SK-N-SH treated with all-trans-retinoic acid at 6 μM for 48 hours (cell line): ENCODE results near the gene FGF19.

Experiments
- ATAC-seq: fragments of 200-7000 bp; cut with Tn5 transposase; 3 replicates; pipeline ENCODE4 v1.9.1; 2020; ENCODE audit warnings: mild to moderate bottlenecking, moderate library complexity
- ARNTL ChIP-seq: fragments of 450-650 bp; formaldehyde crosslinking; IDR thresholded peaks from 2 replicates; pipeline ENCODE4 v1.5.0; 2020; ENCODE audit warnings: low read depth, mild to moderate bottlenecking, moderate library complexity, borderline replicate concordance
- BACH2 ChIP-seq: fragments of 250-450 bp; sonication (Bioruptor Pico); IDR thresholded peaks from 2 replicates; pipeline ENCODE4 v1.9.0; 2021; ENCODE audit warnings: mild to moderate bottlenecking, borderline replicate concordance
- ESRRG ChIP-seq: fragments of 250-450 bp; sonication (Bioruptor Pico); IDR thresholded peaks from 2 replicates; pipeline ENCODE4 v1.6.1; 2021; ENCODE audit warnings: mild to moderate bottlenecking
- GLIS3 ChIP-seq: fragments of 250-450 bp; sonication (Bioruptor Pico); IDR thresholded peaks from 2 replicates; pipeline ENCODE4 v1.5.0; 2020; ENCODE audit warnings: mild to moderate bottlenecking, moderate library complexity
- ISL1 ChIP-seq: fragments of 250-450 bp; sonication (Bioruptor Pico); IDR thresholded peaks from 2 replicates; pipeline ENCODE4 v2.1.2; 2022; ENCODE audit warnings: mild to moderate bottlenecking, moderate library complexity
- PPARA ChIP-seq: fragments of 250-450 bp; sonication (Bioruptor Pico); IDR thresholded peaks from 2 replicates; pipeline ENCODE4 v1.5.0; 2020; ENCODE audit warnings: mild to moderate bottlenecking, borderline replicate concordance
- RARB ChIP-seq: fragments of 250-450 bp; sonication (Bioruptor Pico); IDR thresholded peaks from 2 replicates; pipeline ENCODE4 v1.8.0; 2021; ENCODE audit warnings: mild to moderate bottlenecking, moderate library complexity
- TCF4 ChIP-seq: fragments of 250-450 bp; sonication (Bioruptor Pico); IDR thresholded peaks from 2 replicates; pipeline ENCODE4 v1.8.0; 2021; ENCODE audit warnings: mild to moderate bottlenecking, moderate library complexity, borderline replicate concordance
- ZC3H10 ChIP-seq: fragments of 250-450 bp; sonication (Bioruptor Pico); IDR thresholded peaks from 2 replicates; pipeline ENCODE4 v1.5.1; 2021; ENCODE audit warnings: mild to moderate bottlenecking, moderate library complexity
- ZFP3 ChIP-seq: fragments of 250-450 bp; sonication (Bioruptor Pico); IDR thresholded peaks from 2 replicates; pipeline ENCODE4 v1.5.0; 2020; ENCODE audit warnings: mild to moderate bottlenecking, moderate library complexity
- ZFP30 ChIP-seq: fragments of 450-650 bp; formaldehyde crosslinking; IDR thresholded peaks from 2 replicates; pipeline ENCODE4 v1.5.0; 2022; ENCODE audit warnings: mild to moderate bottlenecking, moderate library complexity
- ZNF70 ChIP-seq: fragments of 450-650 bp; formaldehyde crosslinking; IDR thresholded peaks from 2 replicates; pipeline ENCODE4 v1.5.0; 2020; ENCODE audit warnings: mild to moderate bottlenecking, moderate library complexity
- ZNF8 ChIP-seq: fragments of 450-650 bp; formaldehyde crosslinking; IDR thresholded peaks from 2 replicates; pipeline ENCODE4 v1.5.0; 2020; ENCODE audit warnings: mild to moderate bottlenecking, moderate library complexity
- TF ChIP-seq, protein P1 (sequence below): fragments of 250-450 bp; sonication (Bioruptor Pico); IDR thresholded peaks from 2 replicates; pipeline ENCODE4 v1.5.1; 2021; ENCODE audit warnings: mild to moderate bottlenecking, moderate library complexity
- TF ChIP-seq, protein P2 (sequence below): fragments of 250-450 bp; sonication (Bioruptor Pico); IDR thresholded peaks from 2 replicates; pipeline ENCODE4 v1.5.0; 2020; ENCODE audit warnings: mild to moderate bottlenecking, moderate library complexity
- TF ChIP-seq, protein P3 (sequence below): fragments of 250-450 bp; sonication (Bioruptor Pico); IDR thresholded peaks from 2 replicates; pipeline ENCODE4 v1.8.0; 2021; ENCODE audit warnings: low read depth, mild to moderate bottlenecking, moderate library complexity, borderline replicate concordance
- TF ChIP-seq, protein P4 (sequence below): fragments of 250-450 bp; sonication (Bioruptor Pico); IDR thresholded peaks from 2 replicates; pipeline ENCODE4 v1.5.1; 2020; ENCODE audit warnings: low read depth, mild to moderate bottlenecking, moderate library complexity
- TF ChIP-seq, protein P5 (sequence below): fragments of 250-450 bp; sonication (Bioruptor Pico); IDR thresholded peaks from 2 replicates; pipeline ENCODE4 v1.8.0; 2020; ENCODE audit warnings: mild to moderate bottlenecking, moderate library complexity, borderline replicate concordance

Gene FGF19

DNA sequence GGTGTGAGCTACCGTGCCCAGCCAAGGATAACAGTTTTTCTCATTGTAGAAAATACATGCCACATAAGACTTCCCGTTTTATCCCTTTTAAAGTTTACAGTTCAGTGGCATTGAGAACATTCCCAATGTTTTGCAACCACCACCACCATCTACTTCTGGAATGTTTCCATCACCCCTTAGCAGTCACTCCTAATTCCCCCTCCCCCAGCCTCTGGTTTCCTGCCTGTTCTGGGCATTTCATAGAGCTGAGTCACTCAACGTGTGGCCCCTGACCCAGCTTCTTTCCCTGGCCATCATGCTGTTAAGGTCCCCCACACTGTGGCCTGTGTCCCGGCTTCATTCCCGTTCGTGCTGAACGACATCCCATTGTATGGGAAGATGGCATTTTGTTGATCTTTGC is 40.6 kb upstream of the FGF19 start (continued):
- TF ChIP-seq, protein P1, sequence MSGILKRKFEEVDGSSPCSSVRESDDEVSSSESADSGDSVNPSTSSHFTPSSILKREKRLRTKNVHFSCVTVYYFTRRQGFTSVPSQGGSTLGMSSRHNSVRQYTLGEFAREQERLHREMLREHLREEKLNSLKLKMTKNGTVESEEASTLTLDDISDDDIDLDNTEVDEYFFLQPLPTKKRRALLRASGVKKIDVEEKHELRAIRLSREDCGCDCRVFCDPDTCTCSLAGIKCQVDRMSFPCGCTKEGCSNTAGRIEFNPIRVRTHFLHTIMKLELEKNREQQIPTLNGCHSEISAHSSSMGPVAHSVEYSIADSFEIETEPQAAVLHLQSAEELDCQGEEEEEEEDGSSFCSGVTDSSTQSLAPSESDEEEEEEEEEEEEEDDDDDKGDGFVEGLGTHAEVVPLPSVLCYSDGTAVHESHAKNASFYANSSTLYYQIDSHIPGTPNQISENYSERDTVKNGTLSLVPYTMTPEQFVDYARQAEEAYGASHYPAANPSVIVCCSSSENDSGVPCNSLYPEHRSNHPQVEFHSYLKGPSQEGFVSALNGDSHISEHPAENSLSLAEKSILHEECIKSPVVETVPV (CRISPR knock-in tag): no peak
- TF ChIP-seq ESRRG (CRISPR knock-in tag): no peak
- TF ChIP-seq ARNTL (CRISPR knock-in tag): no peak
- TF ChIP-seq, protein P2, sequence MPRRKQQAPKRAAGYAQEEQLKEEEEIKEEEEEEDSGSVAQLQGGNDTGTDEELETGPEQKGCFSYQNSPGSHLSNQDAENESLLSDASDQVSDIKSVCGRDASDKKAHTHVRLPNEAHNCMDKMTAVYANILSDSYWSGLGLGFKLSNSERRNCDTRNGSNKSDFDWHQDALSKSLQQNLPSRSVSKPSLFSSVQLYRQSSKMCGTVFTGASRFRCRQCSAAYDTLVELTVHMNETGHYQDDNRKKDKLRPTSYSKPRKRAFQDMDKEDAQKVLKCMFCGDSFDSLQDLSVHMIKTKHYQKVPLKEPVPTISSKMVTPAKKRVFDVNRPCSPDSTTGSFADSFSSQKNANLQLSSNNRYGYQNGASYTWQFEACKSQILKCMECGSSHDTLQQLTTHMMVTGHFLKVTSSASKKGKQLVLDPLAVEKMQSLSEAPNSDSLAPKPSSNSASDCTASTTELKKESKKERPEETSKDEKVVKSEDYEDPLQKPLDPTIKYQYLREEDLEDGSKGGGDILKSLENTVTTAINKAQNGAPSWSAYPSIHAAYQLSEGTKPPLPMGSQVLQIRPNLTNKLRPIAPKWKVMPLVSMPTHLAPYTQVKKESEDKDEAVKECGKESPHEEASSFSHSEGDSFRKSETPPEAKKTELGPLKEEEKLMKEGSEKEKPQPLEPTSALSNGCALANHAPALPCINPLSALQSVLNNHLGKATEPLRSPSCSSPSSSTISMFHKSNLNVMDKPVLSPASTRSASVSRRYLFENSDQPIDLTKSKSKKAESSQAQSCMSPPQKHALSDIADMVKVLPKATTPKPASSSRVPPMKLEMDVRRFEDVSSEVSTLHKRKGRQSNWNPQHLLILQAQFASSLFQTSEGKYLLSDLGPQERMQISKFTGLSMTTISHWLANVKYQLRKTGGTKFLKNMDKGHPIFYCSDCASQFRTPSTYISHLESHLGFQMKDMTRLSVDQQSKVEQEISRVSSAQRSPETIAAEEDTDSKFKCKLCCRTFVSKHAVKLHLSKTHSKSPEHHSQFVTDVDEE (CRISPR knock-in tag): no peak
- no peak for TF ChIP-seq ZC3H10 (CRISPR knock-in tag)
- TF ChIP-seq RARB (CRISPR knock-in tag): no peak

DNA sequence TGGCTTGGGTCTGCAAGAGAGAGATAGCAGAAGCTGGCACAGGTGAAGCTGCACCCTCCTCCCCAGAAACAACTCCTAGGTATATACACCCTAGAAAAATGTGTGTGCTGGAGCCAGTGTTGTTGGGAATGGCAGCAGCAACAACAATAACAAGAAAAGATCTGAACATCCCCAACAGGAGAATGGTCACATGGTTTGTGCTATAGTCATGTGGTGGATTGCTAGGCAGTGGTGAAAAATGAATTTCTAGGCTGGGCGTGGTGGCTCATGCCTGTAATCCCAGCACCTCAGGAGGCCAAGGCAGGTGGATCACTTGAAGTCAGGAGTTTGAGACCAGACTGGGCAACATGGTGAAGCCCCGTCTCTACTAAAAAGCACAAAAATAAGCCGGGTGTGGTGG is 31.0 kb upstream of the FGF19 start:
- ATAC-seq: no peak

DNA sequence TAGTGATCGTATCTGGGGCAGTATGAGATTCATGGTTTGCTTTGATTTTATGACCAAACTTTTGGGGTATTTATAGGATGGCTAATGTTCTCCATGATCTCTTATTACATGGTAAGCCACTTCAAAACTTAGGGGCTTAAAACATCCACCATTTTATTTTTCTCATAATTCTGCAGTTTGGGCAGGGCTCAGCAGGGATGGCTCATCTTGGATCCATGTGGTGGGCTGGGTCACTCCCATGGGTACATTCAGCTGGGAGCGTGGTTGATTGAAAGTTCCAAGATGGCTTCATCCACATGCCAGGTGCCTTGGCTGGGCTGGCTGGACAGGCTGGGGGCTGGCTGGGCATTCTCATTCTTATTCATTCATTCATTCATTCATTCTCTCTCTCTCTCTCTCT is 30.5 kb upstream of the FGF19 start:
- ATAC-seq: no peak
- TF ChIP-seq ZNF70 (CRISPR knock-in tag) (no peak), PPARA (CRISPR knock-in tag) (no peak), ZC3H10 (CRISPR knock-in tag) (no peak), ZFP3 (CRISPR knock-in tag) (no peak), GLIS3 (CRISPR knock-in tag) (no peak), BACH2 (CRISPR knock-in tag) (no peak), ZFP30 (CRISPR knock-in tag) (no peak), ARNTL (CRISPR knock-in tag) (no peak), TCF4 (CRISPR knock-in tag) (no peak), ISL1 (CRISPR knock-in tag) (no peak), ZNF8 (CRISPR knock-in tag) (no peak)
- TF ChIP-seq, protein P2 (CRISPR knock-in tag): no peak
- TF ChIP-seq, protein P3, sequence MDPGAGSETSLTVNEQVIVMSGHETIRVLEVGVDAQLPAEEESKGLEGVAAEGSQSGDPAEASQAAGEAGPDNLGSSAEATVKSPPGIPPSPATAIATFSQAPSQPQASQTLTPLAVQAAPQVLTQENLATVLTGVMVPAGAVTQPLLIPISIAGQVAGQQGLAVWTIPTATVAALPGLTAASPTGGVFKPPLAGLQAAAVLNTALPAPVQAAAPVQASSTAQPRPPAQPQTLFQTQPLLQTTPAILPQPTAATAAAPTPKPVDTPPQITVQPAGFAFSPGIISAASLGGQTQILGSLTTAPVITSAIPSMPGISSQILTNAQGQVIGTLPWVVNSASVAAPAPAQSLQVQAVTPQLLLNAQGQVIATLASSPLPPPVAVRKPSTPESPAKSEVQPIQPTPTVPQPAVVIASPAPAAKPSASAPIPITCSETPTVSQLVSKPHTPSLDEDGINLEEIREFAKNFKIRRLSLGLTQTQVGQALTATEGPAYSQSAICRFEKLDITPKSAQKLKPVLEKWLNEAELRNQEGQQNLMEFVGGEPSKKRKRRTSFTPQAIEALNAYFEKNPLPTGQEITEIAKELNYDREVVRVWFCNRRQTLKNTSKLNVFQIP: no peak
- TF ChIP-seq, protein P4, sequence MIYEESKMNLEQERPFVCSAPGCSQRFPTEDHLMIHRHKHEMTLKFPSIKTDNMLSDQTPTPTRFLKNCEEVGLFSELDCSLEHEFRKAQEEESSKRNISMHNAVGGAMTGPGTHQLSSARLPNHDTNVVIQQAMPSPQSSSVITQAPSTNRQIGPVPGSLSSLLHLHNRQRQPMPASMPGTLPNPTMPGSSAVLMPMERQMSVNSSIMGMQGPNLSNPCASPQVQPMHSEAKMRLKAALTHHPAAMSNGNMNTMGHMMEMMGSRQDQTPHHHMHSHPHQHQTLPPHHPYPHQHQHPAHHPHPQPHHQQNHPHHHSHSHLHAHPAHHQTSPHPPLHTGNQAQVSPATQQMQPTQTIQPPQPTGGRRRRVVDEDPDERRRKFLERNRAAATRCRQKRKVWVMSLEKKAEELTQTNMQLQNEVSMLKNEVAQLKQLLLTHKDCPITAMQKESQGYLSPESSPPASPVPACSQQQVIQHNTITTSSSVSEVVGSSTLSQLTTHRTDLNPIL (CRISPR knock-in tag): no peak

More for the DNA sequence above, 31.0 kb upstream of the FGF19 start:
- TF ChIP-seq, protein P5, sequence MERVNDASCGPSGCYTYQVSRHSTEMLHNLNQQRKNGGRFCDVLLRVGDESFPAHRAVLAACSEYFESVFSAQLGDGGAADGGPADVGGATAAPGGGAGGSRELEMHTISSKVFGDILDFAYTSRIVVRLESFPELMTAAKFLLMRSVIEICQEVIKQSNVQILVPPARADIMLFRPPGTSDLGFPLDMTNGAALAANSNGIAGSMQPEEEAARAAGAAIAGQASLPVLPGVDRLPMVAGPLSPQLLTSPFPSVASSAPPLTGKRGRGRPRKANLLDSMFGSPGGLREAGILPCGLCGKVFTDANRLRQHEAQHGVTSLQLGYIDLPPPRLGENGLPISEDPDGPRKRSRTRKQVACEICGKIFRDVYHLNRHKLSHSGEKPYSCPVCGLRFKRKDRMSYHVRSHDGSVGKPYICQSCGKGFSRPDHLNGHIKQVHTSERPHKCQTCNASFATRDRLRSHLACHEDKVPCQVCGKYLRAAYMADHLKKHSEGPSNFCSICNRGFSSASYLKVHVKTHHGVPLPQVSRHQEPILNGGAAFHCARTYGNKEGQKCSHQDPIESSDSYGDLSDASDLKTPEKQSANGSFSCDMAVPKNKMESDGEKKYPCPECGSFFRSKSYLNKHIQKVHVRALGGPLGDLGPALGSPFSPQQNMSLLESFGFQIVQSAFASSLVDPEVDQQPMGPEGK (CRISPR knock-in tag): no peak
